GM12873 (cell line): ENCODE results near the gene KCNH6.

Experiments used
- CTCF ChIP-seq: IDR thresholded peaks from 2 replicates; pipeline ENCODE4 v1.5.1; 2012; ENCODE audit warnings: low read depth, mild to moderate bottlenecking, moderate library complexity, low read length, control low read depth; ENCODE audit not compliant: insufficient read depth; ENCODE audit errors: missing control alignments

The KCNH6 gene

DNA sequence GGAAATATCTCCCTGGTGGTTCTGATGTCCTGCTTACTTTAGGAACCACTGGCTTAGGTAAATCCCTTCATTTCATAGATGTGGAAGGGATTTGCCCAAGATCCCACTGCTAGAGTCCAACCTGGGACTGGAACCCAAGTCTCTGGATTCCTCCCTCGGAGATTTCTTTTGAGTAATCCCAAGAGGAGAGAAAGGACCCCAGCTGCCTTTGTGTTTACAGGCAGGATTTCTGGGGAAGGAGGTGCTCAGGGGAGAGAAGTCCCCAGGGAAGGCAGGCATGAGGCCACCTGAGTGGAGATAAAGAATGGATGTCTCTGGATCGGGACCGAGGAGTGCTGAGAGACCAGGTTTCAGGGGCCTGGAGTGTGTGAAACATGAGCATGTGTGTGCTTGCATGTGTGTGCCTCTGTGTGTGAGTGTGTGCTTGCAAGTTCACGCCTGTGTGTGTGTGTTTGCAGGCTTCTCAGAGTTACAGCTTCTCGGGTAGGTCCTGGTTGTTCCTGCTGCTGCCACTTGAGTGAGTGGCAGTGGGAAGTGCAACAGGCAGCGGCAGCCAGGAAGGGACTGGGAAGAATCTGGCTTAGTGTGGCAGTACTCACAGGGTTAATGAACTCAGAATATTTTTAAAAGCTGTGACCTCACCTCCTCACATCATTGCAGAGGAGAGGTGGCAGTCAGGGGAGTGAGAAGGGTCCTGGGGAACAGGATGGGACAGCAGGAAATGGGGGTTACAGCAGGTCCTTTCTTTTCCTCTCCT, 2.2 kb downstream of the KCNH6 start:
- TF ChIP-seq CTCF: no peak

- no peak for TF ChIP-seq CTCF
Observed at GRCh38 chr17:63526861-63527260, 3.7 kb downstream of the KCNH6 start.

- no peak for TF ChIP-seq CTCF
Observed at GRCh38 chr17:63528183-63528582, 5.0 kb downstream of the KCNH6 start.

DNA sequence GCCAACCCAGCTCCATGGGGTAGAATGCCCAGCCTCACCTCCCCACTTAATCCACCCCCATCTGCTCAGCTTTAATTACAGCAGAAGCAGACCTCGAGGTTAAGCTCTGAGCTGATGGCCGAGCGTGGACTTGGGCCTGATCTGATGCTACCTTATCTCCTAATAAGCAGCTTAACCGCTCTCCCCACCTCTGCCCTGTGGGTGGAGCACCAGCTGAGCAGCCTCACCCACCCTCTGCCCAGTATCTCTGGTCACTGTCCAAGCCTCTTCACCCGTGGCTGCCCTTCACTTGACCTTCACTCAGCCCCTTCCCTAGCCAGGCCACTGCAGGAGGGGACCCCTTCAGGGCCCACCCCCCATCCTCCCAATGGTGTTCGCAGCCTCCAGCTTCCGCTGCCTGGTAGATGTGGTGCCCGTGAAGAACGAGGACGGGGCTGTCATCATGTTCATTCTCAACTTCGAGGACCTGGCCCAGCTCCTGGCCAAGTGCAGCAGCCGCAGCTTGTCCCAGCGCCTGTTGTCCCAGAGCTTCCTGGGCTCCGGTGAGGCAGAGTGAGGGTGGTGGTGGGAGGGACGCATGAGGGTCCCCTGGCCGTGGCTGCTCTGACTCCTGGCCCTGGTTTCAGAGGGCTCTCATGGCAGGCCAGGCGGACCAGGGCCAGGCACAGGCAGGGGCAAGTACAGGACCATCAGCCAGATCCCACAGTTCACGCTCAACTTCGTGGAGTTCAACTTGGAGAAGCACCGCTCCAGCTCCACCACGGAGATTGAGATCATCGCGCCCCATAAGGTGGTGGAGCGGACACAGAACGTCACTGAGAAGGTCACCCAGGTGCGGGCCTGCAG, 6.8 kb downstream of the KCNH6 start:
- peak; percentile 3 for TF ChIP-seq CTCF

DNA sequence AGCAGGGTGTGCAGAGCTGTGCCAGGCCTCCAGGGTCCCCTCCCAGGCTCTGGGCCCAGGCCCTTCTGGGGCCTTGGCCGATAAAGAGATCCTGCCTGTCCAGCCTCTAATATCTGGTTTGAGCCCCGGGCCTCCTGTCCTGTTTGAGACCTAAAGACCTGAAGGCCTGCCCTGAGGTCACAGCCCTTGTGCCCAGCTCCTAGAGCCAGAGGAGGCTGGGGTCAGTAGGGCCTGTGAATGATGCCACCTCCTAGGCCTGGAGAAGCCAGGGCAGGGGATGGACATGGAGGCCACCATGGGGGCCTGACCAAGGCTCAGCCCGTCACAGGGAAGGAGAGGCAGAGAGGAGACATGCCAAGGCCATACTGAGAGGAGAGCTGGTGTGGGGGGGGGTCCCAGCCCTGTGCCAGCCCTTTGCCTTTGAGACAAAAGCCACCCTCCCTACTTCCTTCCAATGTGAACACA, 7.4 kb downstream of the KCNH6 start:
- TF ChIP-seq CTCF: no peak

DNA sequence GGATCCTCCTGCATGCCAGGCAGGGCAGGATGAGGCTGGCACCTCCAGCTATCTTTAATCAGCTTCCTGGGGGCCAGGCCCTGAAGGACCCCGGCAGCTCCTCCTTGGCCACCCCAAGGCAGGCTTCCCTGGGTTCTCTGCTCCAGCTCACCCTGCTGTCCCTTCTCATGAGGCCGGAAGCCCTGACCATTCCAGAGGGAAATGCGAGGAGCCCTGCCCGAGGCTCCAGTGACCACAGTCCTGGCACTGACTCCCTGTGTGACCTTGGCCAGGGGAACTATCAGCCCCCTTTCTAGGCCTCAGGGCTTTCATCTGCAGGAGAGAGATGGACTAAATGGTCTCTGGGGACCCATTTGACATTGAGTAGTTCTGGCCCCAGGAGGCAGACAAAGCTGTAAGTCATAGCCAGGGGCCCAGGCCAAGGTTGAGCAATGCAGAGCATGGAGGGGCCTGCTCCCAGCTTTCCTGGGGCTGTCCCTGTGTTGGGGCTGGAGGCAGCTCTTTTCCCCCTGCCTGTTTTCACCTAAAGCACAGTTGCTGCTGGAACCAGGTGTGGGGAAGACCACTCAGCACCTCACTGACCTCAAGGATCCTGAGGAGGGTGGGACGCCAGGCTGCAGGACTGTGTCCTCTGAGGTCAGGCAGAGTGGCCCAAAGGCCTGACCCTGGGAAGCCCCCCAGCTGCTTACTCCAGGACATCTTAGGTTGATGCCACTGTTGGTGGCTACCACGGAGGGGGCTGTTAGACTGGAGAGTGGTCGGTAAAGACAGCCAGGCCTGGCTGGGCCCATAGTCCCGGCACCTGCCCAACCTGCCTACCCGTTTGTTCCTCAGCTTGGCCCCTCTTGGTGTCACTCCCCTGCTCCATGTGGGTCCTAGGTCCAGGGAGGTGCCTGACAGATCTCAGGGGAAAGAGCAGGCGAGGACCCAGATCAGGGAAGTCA, 8.1 kb downstream of the KCNH6 start:
- TF ChIP-seq CTCF: no peak
